CD14-positive monocyte (primary cell): ENCODE results near the gene THAP12. TPM values are rescaled to one million over a fixed set of nuclear protein-coding genes. Genes with fewer than 3 reads are reported as not detected.

Experiments used
- DNase-seq, 3 donors: peaks; one replicate each; pipeline ENCODE4 v3.0.0-alpha.2; 2011 to 2022
- H2AFZ ChIP-seq: 2 replicates; pipeline ENCODE4 v1.6.0; 2012; ENCODE audit warnings: mild to moderate bottlenecking, low read depth, low read length, inconsistent platforms; ENCODE audit not compliant: insufficient read depth, poor library complexity, severe bottlenecking
- H3K27ac ChIP-seq, 2 donors: 1 replicate in 1 of 2; 2 replicates in 1 of 2; pipeline ENCODE4 v1.5.1; 2012 to 2013; ENCODE audit warnings: low read length in 2 of 2, control low read depth in 1 of 2, inconsistent platforms in 1 of 2, low read depth in 1 of 2, mild to moderate bottlenecking in 1 of 2
- H3K27me3 ChIP-seq, 2 donors: one replicate each; pipeline versions ENCODE4 v1.6.0 to v1.6.1; 2011 to 2013; ENCODE audit warnings: low read length in 2 of 2; ENCODE audit not compliant: control insufficient read depth in 2 of 2, insufficient read depth in 2 of 2
- H3K36me3 ChIP-seq, 2 donors: replicated peaks in 1 of 2; 1 replicate in 1 of 2; 2 replicates in 1 of 2; pipeline versions ENCODE4 v1.5.1 to v1.6.1; 2012 to 2013; ENCODE audit warnings: low read length in 2 of 2, control low read depth in 1 of 2, inconsistent platforms in 1 of 2, mild to moderate bottlenecking in 1 of 2; ENCODE audit not compliant: insufficient read depth in 2 of 2, control insufficient read depth in 1 of 2
- H3K4me1 ChIP-seq, 2 donors: 1 replicate in 1 of 2; 2 replicates in 1 of 2; pipeline versions ENCODE4 v1.5.1 to v1.6.1; 2012 to 2013; ENCODE audit warnings: low read length in 2 of 2, control low read depth in 1 of 2, inconsistent platforms in 1 of 2, mild to moderate bottlenecking in 1 of 2, moderate library complexity in 1 of 2; ENCODE audit not compliant: insufficient read depth in 2 of 2, control insufficient read depth in 1 of 2
- H3K4me2 ChIP-seq: replicated peaks from 2 replicates; pipeline ENCODE3; 2012; ENCODE audit warnings: low read length, moderate library complexity, mild to moderate bottlenecking; ENCODE audit not compliant: poor library complexity, severe bottlenecking; ENCODE audit errors: extremely low read depth
- H3K4me3 ChIP-seq, 3 experiments: fragments of 200-600 bp in 1 of 3; sonication (generic) in 1 of 3; replicated peaks in 1 of 3; 1 replicate in 2 of 3; 2 replicates in 1 of 3; pipeline ENCODE4 v1.5.1; 2011 to 2013; ENCODE audit warnings: low read length in 3 of 3, mild to moderate bottlenecking in 3 of 3, control low read depth in 2 of 3, low read depth in 2 of 3, inconsistent platforms in 1 of 3, moderate library complexity in 1 of 3
- H3K79me2 ChIP-seq: 2 replicates; pipeline ENCODE4 v1.6.0; 2012; ENCODE audit warnings: mild to moderate bottlenecking, control low read depth, inconsistent platforms, low read length, moderate library complexity; ENCODE audit not compliant: insufficient read depth
- H3K9ac ChIP-seq: 2 replicates; pipeline ENCODE4 v1.6.0; 2017; ENCODE audit warnings: low read length, mild to moderate bottlenecking; ENCODE audit not compliant: insufficient read depth, poor library complexity, severe bottlenecking
- H3K9me3 ChIP-seq, 2 donors: replicated peaks in 1 of 2; 1 replicate in 1 of 2; 2 replicates in 1 of 2; pipeline versions ENCODE4 v1.5.1 to v1.6.1; 2012 to 2013; ENCODE audit warnings: low read length in 2 of 2, control low read depth in 1 of 2; ENCODE audit not compliant: control insufficient read depth in 1 of 2, insufficient read depth in 1 of 2
- H4K20me1 ChIP-seq: 2 replicates; pipeline ENCODE4 v1.6.0; 2012; ENCODE audit warnings: mild to moderate bottlenecking, low read length, control low read depth, moderate library complexity; ENCODE audit not compliant: insufficient read depth
- H3K27ac Mint-ChIP-seq, 7 donors: one replicate each; pipeline ENCODE4 v1.8.0; 2020; ENCODE audit warnings: mild to moderate bottlenecking in 7 of 7, mixed read lengths in 7 of 7, moderate library complexity in 6 of 7, inconsistent platforms in 2 of 7
- H3K27me3 Mint-ChIP-seq, 3 donors: one replicate each; pipeline ENCODE4 v1.8.0; 2021 to 2022; ENCODE audit warnings: low read depth in 3 of 3, mild to moderate bottlenecking in 3 of 3, mixed read lengths in 3 of 3, moderate library complexity in 3 of 3, inconsistent platforms in 1 of 3
- H3K36me3 Mint-ChIP-seq, 2 donors: one replicate each; pipeline ENCODE4 v1.8.0; 2020; ENCODE audit warnings: mixed read lengths in 2 of 2, inconsistent platforms in 1 of 2, mild to moderate bottlenecking in 1 of 2
- H3K4me1 Mint-ChIP-seq: one replicate; pipeline ENCODE4 v1.8.0; 2020; ENCODE audit warnings: mild to moderate bottlenecking, mixed read lengths
- H3K4me3 Mint-ChIP-seq, 2 donors: one replicate each; pipeline ENCODE4 v1.8.0; 2020; ENCODE audit warnings: mild to moderate bottlenecking in 2 of 2, mixed read lengths in 2 of 2, moderate library complexity in 1 of 2
- H3K9me3 Mint-ChIP-seq, 7 donors: one replicate each; pipeline ENCODE4 v1.8.0; 2020 to 2022; ENCODE audit warnings: mixed read lengths in 7 of 7, mild to moderate bottlenecking in 6 of 7, moderate library complexity in 6 of 7, inconsistent platforms in 2 of 7
- CTCF ChIP-seq: fragments of 200-600 bp; IDR thresholded peaks from one replicate; pipeline ENCODE4 v1.8.0; 2022; ENCODE audit warnings: antibody characterized with exemption, mild to moderate bottlenecking
- WGBS: methylation state at CpG from one replicate; pipeline ENCODE4 v1.1.5; 2013; ENCODE audit warnings: missing lambda C conversion rate; ENCODE audit not compliant: insufficient coverage; 5-methylcytosine and 5-hydroxymethylcytosine counted together
- intact Hi-C, 2 donors: fragments of 100-400 bp; cut with micrococcal nuclease; formaldehyde crosslinking; loops; one replicate each; pipeline versions ENCODE4 v1.15.0 to v1.15.1; 2023
- polyA plus RNA-seq, 3 donors: library from polyadenylated mRNA; depleted of rRNA in 1 of 3; unstranded in 2 of 3; stranded (reverse) in 1 of 3; fragments of 300-500 nt in 2 of 3; fragments of >200 nt in 1 of 3; fragmentation: Illumina TruSeq in 2 of 3; gene quantifications; 1 replicate in 2 of 3; 2 replicates in 1 of 3; pipeline ENCODE4 v1.2.3, GENCODE V29; 2012 to 2021

The THAP12 gene
- polyA plus RNA-seq, 3 donors, result 18.3 to 22.5 (median 20.0) TPM

DNA sequence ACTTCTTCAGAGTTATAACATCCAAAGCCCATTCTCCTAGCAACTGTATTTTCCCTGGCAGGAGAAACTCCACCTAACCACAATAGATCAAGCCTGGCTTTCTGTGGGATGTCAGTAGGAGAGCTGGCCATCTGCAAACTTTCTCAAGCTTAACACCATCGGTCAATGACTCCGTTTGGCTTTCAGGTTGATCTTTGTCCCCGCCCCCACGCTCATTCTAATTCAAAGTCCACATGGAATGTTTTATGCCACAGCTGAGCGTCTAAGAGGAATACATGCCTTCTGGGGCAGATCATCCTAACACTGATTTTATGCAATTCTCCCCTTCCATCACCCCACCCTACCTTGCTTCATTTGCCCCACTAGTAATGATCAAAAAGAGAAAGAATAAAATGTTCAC, 5.0 kb upstream of the THAP12 start:
- Mint-ChIP-seq H3K4me3 (no peak overlapping the region), H3K27me3 (peaks cover 0 to 4% (median 0%) of the 10 kb centered on the region in 3 donors), H3K27ac (no peak overlapping the region), H3K36me3 (no peaks in the 10 kb centered on the region), H3K9me3 (peaks cover 0 to 5% (median 0%) of the 10 kb centered on the region in 7 donors), H3K4me1 (peaks cover 25% of the 10 kb centered on the region)
- peaks cover 13 to 19% of the 10 kb centered on the region in 2 donors for H3K4me1 ChIP-seq
- no peaks in the 10 kb centered on the region for H4K20me1 ChIP-seq
- DNase-seq, result no peak
- WGBS, result 100% methylated on average over 5 of the region's 5 CpGs
- H3K4me3 ChIP-seq, result no peak overlapping the region
- no peak for TF ChIP-seq CTCF
- no peaks in the 10 kb centered on the region for H3K79me2 ChIP-seq
- intact Hi-C loops, result loop anchor here in 1 of 2 donors (10.0 kb wide), 1 partner anchor 151 kb away; no protein-coding TSS in a partner anchor
- H3K36me3 ChIP-seq, result no peaks in the 10 kb centered on the region
- H3K9ac ChIP-seq, result no peak overlapping the region
- no peaks in the 10 kb centered on the region for H3K27me3 ChIP-seq
- no peak overlapping the region for H3K27ac ChIP-seq
- no peaks in the 10 kb centered on the region for H3K9me3 ChIP-seq
- no peak overlapping the region for H2AFZ ChIP-seq
- H3K4me2 ChIP-seq, result no peak overlapping the region

GRCh38 chr11:76382209-76382608, 1.3 kb upstream of the THAP12 start:
- no peaks in the 10 kb centered on the region for H3K27me3 ChIP-seq
- H3K27ac ChIP-seq, result no peak overlapping the region
- peaks cover 26 to 37% of the 10 kb centered on the region in 2 donors for H3K4me1 ChIP-seq
- Mint-ChIP-seq H3K27ac (no peak overlapping the region), H3K9me3 (no peaks in the 10 kb centered on the region), H3K4me1 (peaks cover 49% of the 10 kb centered on the region), H3K36me3 (no peaks in the 10 kb centered on the region), H3K27me3 (peaks cover 0 to 4% (median 0%) of the 10 kb centered on the region in 3 donors), H3K4me3 (peak overlapping the region in 1 of 2 donors; percentile 21)
- 70% methylated on average over 4 of the region's 6 CpGs for WGBS
- intact Hi-C loops, result loop anchor here (5.0 to 10.0 kb wide), 4 partner anchors 45 to 175 kb away; partner anchors contain the start of gene WNT11 (in 1 of the 2)
- no peak for TF ChIP-seq CTCF
- H3K4me2 ChIP-seq, result peak overlapping the region; percentile 90
- H2AFZ ChIP-seq, result peak overlapping the region; percentile 91
- H4K20me1 ChIP-seq, result peaks cover 32% of the 10 kb centered on the region
- no peaks in the 10 kb centered on the region for H3K9me3 ChIP-seq
- no peaks in the 10 kb centered on the region for H3K36me3 ChIP-seq
- no peak for DNase-seq
- H3K4me3 ChIP-seq, result peak overlapping the region in 1 of 3 experiments; percentile 93
- H3K9ac ChIP-seq, result no peak overlapping the region
- peaks cover 34% of the 10 kb centered on the region for H3K79me2 ChIP-seq
